Hepatocyte (in vitro differentiated cells): Measurements from ENCODE around the gene PRDM5.

Source experiments
- EZH2 ChIP-seq: fragments of 200-600 bp; sonication (generic); IDR thresholded peaks from 2 replicates; pipeline ENCODE4 v1.6.1; 2016; ENCODE audit warnings: antibody characterized with exemption, mild to moderate bottlenecking, borderline replicate concordance
- EZH2phosphoT487 ChIP-seq: fragments of 200-600 bp; sonication (generic); IDR thresholded peaks from one replicate; pipeline ENCODE4 v1.6.1; 2018; ENCODE audit warnings: antibody characterized with exemption, mild to moderate bottlenecking, low read depth, moderate library complexity; ENCODE audit not compliant: unreplicated experiment, severe bottlenecking
- TF ChIP-seq, protein P1 (sequence below): fragments of 200-600 bp; sonication (generic); IDR thresholded peaks from 2 replicates; pipeline ENCODE4 v1.5.1; 2016; ENCODE audit warnings: antibody characterized with exemption, mild to moderate bottlenecking; ENCODE audit not compliant: poor library complexity

DNA sequence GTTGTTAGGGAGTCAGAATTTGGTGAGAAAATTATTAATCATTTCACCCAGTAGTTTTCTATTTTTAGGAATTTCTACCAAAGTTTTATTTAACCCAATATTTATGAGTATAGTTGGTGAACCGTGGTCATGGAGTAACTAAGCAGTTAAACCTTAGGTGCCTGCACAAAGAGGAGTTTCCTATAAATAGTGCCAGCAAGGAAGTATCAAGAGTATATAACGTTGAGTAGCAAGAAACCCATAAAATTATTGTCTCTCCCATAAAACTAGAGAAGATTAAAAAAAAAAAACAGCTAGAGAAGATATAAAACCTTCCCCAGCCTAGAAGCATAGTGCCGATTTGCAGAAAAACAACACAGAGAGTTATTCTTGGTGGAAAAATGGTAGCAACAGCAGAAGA, 158.9 kb downstream of the PRDM5 start:
- no peak for TF ChIP-seq EZH2
- TF ChIP-seq, protein P1, sequence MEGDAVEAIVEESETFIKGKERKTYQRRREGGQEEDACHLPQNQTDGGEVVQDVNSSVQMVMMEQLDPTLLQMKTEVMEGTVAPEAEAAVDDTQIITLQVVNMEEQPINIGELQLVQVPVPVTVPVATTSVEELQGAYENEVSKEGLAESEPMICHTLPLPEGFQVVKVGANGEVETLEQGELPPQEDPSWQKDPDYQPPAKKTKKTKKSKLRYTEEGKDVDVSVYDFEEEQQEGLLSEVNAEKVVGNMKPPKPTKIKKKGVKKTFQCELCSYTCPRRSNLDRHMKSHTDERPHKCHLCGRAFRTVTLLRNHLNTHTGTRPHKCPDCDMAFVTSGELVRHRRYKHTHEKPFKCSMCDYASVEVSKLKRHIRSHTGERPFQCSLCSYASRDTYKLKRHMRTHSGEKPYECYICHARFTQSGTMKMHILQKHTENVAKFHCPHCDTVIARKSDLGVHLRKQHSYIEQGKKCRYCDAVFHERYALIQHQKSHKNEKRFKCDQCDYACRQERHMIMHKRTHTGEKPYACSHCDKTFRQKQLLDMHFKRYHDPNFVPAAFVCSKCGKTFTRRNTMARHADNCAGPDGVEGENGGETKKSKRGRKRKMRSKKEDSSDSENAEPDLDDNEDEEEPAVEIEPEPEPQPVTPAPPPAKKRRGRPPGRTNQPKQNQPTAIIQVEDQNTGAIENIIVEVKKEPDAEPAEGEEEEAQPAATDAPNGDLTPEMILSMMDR: no peak
- no peak for TF ChIP-seq EZH2phosphoT487
